ENCODE data around the gene AIP.

Gene AIP

DNA sequence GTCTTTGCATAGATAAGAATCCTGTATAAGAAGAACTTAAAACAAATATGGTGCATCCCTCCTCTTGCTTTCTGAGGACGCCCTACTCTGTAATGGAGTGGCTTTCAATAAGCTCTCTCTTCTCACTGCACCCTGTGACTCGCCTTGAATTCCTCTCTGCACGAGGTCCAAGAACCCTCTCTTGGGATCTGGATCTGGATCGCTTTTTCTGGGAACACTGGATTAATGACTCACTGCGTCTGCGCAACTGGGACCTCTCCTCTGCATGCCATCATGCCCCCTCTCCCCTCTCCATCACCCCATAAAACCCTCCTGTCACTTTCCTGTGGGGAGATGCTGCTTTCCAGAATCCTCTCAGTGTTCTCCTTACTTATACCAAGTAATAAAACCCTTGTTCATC, 55.5 kb downstream of the AIP start:
- TF ChIP-seq, protein P1, sequence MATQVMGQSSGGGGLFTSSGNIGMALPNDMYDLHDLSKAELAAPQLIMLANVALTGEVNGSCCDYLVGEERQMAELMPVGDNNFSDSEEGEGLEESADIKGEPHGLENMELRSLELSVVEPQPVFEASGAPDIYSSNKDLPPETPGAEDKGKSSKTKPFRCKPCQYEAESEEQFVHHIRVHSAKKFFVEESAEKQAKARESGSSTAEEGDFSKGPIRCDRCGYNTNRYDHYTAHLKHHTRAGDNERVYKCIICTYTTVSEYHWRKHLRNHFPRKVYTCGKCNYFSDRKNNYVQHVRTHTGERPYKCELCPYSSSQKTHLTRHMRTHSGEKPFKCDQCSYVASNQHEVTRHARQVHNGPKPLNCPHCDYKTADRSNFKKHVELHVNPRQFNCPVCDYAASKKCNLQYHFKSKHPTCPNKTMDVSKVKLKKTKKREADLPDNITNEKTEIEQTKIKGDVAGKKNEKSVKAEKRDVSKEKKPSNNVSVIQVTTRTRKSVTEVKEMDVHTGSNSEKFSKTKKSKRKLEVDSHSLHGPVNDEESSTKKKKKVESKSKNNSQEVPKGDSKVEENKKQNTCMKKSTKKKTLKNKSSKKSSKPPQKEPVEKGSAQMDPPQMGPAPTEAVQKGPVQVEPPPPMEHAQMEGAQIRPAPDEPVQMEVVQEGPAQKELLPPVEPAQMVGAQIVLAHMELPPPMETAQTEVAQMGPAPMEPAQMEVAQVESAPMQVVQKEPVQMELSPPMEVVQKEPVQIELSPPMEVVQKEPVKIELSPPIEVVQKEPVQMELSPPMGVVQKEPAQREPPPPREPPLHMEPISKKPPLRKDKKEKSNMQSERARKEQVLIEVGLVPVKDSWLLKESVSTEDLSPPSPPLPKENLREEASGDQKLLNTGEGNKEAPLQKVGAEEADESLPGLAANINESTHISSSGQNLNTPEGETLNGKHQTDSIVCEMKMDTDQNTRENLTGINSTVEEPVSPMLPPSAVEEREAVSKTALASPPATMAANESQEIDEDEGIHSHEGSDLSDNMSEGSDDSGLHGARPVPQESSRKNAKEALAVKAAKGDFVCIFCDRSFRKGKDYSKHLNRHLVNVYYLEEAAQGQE (IDR thresholded peaks at IDR 0.05; ENCODE audit: insufficient replicate concordance, low read depth): no peak
- TF ChIP-seq GABPA (IDR thresholded peaks at IDR 0.05; ENCODE audit: low read depth) (no peak), POLR2AphosphoS5 (IDR thresholded peaks at IDR 0.05; ENCODE audit: low read depth) (no peak), SPI1 (IDR thresholded peaks at IDR 0.05; ENCODE audit: borderline replicate concordance, low read depth) (no peak)
- TF ChIP-seq, protein P2, sequence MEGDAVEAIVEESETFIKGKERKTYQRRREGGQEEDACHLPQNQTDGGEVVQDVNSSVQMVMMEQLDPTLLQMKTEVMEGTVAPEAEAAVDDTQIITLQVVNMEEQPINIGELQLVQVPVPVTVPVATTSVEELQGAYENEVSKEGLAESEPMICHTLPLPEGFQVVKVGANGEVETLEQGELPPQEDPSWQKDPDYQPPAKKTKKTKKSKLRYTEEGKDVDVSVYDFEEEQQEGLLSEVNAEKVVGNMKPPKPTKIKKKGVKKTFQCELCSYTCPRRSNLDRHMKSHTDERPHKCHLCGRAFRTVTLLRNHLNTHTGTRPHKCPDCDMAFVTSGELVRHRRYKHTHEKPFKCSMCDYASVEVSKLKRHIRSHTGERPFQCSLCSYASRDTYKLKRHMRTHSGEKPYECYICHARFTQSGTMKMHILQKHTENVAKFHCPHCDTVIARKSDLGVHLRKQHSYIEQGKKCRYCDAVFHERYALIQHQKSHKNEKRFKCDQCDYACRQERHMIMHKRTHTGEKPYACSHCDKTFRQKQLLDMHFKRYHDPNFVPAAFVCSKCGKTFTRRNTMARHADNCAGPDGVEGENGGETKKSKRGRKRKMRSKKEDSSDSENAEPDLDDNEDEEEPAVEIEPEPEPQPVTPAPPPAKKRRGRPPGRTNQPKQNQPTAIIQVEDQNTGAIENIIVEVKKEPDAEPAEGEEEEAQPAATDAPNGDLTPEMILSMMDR (IDR thresholded peaks at IDR 0.05; ENCODE audit: insufficient read depth, low read length): no peak
- Histone ChIP-seq H3K27me3 (ENCODE audit: insufficient read depth, poor library complexity, severe bottlenecking) (no peaks in the 10 kb centered on the region), H3K4me3 (replicated peaks; ENCODE audit: insufficient read depth, low read length) (no peak overlapping the region), H3K27ac (replicated peaks) (no peak overlapping the region)
- DNase-seq (ENCODE audit: low read depth in 1 of 2, low spot score in 1 of 2): no peak

DNA sequence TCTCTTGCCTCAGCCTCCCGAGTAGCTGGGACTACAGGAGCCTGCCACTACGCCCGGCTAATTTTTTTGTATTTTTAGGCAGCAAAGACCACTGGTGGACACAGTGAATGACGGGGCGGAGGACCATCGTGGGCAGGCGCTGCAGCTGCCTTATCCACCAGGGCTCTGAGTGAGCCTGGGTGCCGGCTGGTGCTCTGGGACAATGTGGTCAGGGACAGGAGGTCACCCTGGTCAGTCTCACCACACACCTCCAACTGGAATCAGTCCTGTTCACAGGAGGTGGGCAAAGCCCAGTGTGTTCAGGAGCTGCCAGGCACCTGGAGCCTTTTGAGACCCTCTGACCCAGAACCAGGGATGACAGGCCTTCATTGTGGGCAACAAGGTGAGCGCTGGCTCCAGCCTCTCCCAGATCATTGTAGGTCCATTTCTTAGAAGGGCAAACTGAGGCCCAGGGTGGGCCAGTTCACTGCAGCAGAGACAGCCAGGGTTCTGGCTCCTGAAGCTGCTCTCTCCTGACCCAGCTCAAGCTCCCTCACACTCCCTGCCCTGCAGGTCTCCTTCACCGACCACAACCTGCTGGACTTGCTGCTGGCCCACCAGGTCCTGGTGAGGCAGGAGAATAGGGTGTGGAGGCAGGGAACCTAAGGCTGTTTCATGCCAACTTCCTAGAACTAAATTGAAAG, 56.1 kb downstream of the AIP start:
- H3K4me3 ChIP-seq (replicated peaks; ENCODE audit: insufficient read depth, low read length): no peak overlapping the region

DNA sequence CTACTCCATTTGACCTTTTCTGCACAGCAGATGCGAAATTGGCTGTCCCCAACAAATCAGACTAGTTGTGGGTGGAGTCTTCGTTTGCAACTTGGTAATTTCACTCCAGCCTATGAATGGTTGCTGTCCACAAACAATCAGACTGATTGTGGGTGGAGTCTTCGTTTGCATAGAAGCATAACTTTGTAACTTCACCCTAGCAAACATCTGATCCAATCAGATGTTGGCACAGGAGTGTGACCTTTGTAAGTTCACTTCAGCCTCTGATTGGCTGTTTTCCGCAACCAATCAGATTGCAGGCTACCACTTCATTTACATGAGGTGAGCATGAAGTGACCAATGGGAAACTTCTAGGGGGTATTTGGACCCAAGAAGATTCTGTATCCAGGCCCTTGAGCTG, 56.7 kb downstream of the AIP start:
- TF ChIP-seq SPI1 (IDR thresholded peaks at IDR 0.05; ENCODE audit: borderline replicate concordance, low read depth) (no peak), GABPA (IDR thresholded peaks at IDR 0.05; ENCODE audit: low read depth) (no peak), POLR2AphosphoS5 (IDR thresholded peaks at IDR 0.05; ENCODE audit: low read depth) (no peak)
- TF ChIP-seq, protein P2 (IDR thresholded peaks at IDR 0.05; ENCODE audit: insufficient read depth, low read length): no peak
- TF ChIP-seq, protein P1 (IDR thresholded peaks at IDR 0.05; ENCODE audit: insufficient replicate concordance, low read depth): no peak
- Histone ChIP-seq H3K27ac (replicated peaks) (no peak overlapping the region), H3K27me3 (ENCODE audit: insufficient read depth, poor library complexity, severe bottlenecking) (no peaks in the 10 kb centered on the region), H3K4me3 (replicated peaks; ENCODE audit: insufficient read depth, low read length) (no peak overlapping the region)
- DNase-seq (ENCODE audit: low read depth in 1 of 2, low spot score in 1 of 2): no peak

More for the DNA sequence above, 56.1 kb downstream of the AIP start:
- H3K27me3 ChIP-seq (ENCODE audit: insufficient read depth, poor library complexity, severe bottlenecking): no peaks in the 10 kb centered on the region
- H3K27ac ChIP-seq (replicated peaks): no peak overlapping the region
- DNase-seq (ENCODE audit: low read depth in 1 of 2, low spot score in 1 of 2): no peak
- TF ChIP-seq GABPA (IDR thresholded peaks at IDR 0.05; ENCODE audit: low read depth) (no peak), SPI1 (IDR thresholded peaks at IDR 0.05; ENCODE audit: borderline replicate concordance, low read depth) (no peak), POLR2AphosphoS5 (IDR thresholded peaks at IDR 0.05; ENCODE audit: low read depth) (no peak)
- TF ChIP-seq, protein P1 (IDR thresholded peaks at IDR 0.05; ENCODE audit: insufficient replicate concordance, low read depth): no peak
- TF ChIP-seq, protein P2 (IDR thresholded peaks at IDR 0.05; ENCODE audit: insufficient read depth, low read length): no peak
